Subcutaneous adipose tissue (tissue), 4 donors: ENCODE results near the gene SLC35C1. TPM values are rescaled to one million over a fixed set of nuclear protein-coding genes. Genes with fewer than 3 reads are reported as not detected.

ENCODE experiments used
- total RNA-seq, 4 donors: library from RNA; depleted of rRNA; stranded (reverse); fragments of >200 nt; gene quantifications; one replicate each; pipeline ENCODE4 v1.1.0, GENCODE V29; 2016
- TF ChIP-seq, protein P1 (sequence below): fragments of 450-650 bp; IDR thresholded peaks from one replicate; pipeline ENCODE4 v1.5.1; 2016; ENCODE audit warnings: low read depth, mild to moderate bottlenecking, control low read depth, antibody characterized with exemption, moderate library complexity

SLC35C1 gene
- total RNA-seq, 4 donors from 2014 or later = 49.5 to 96.7 (median 66.2) TPM

DNA sequence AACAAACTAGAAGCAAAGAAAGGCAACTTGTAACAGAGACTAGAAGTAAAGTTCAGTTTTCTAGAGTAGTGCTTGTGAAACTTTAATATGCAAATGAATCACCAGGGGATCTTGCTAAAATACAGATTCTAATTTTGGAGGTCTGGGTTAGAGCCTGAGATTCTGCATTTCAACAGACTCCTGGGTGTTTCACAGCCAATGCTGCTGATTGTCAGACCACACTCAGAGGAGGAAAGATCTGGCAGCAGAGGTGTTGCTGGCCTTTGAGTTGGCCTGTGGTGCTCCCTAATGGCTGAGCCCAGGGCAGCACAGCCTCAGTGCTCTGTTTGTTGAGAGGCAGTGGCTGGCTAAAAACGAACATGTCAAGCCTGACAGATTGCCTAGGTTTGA, 47.8 kb downstream of the SLC35C1 start:
- TF ChIP-seq, protein P1, sequence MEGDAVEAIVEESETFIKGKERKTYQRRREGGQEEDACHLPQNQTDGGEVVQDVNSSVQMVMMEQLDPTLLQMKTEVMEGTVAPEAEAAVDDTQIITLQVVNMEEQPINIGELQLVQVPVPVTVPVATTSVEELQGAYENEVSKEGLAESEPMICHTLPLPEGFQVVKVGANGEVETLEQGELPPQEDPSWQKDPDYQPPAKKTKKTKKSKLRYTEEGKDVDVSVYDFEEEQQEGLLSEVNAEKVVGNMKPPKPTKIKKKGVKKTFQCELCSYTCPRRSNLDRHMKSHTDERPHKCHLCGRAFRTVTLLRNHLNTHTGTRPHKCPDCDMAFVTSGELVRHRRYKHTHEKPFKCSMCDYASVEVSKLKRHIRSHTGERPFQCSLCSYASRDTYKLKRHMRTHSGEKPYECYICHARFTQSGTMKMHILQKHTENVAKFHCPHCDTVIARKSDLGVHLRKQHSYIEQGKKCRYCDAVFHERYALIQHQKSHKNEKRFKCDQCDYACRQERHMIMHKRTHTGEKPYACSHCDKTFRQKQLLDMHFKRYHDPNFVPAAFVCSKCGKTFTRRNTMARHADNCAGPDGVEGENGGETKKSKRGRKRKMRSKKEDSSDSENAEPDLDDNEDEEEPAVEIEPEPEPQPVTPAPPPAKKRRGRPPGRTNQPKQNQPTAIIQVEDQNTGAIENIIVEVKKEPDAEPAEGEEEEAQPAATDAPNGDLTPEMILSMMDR = no peak

DNA sequence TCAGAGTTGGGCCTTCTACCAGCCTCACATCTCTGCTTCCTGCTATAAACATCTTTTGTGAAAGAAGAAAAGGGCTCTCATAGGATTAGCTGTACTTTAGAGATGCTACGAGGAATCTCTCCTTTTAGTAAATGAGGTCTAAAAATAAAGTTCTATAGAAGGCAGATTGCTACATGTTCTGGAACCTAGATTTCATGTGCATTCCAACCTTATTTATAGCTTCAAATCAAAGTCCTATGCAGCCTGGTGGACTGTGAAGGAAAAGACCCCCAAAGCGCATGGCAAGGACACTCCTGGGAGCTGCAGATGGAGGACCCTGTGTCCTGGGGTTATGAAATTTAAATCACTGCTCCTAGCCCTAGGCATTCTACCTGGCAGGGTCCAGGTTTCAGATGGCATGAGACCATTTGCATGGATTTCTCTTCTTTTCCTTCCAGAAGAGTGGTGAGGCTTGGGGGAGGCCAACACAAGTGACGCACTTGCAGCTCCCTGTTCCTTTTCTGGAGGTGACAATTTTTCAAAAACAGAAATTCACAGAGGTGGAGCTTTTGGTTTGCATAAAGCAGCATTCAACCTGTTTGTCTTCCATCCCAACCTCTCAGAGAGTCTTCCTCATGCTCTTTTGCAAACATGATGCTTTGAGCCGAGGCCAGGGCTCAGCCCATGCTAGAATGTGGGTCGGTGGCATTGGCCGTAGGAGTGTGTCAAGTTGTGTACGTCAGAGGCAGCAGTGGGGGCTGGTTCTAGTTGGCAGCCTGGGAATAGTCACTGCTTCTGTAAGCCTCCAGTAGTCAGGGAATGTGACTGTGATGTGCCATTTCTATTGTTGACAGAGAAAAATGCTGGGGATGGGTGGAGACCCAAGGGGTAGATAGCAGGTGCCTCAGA, 48.6 kb downstream of the SLC35C1 start:
- TF ChIP-seq, protein P1 = no peak

DNA sequence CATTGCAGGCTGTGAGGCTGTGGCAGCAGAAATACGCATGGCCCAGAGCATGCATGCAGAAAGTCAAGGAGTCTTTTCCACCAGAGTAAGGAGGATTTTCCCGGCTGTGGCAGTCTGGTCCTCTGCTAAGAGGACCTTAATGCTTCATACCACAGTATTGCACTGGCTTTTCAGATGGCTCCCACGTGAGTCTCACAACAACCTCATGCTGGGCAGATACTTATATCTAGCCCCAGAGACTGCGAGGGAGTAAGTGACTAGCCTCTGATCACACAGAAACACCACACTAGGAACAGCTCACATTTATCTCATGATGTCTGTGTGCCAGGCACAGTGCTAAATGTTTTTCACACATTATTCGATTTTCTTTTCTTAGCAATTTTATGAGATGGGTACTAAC, 50.4 kb downstream of the SLC35C1 start:
- TF ChIP-seq, protein P1 = no peak

DNA sequence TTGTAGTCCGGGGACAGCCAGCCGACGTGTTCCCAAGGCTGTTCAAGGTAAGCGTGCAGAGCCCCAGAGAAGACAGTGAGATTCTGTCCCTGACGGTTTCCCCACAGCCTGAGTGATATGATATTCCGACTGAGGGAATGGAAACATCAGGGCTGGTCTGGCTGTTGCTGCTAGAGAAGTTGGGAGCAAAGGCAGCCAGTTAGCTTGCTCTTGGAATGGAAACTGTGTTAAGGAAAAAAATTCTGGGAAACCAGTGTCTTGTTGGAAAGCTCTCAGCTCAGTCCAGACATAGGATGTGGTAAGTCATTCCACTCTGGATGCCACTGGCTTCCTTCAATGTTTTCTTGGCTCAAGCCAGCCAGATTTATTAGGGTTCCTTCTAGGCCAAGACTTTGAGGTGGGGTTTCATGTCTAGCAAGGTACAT, 51.1 kb downstream of the SLC35C1 start:
- TF ChIP-seq, protein P1 = no peak

DNA sequence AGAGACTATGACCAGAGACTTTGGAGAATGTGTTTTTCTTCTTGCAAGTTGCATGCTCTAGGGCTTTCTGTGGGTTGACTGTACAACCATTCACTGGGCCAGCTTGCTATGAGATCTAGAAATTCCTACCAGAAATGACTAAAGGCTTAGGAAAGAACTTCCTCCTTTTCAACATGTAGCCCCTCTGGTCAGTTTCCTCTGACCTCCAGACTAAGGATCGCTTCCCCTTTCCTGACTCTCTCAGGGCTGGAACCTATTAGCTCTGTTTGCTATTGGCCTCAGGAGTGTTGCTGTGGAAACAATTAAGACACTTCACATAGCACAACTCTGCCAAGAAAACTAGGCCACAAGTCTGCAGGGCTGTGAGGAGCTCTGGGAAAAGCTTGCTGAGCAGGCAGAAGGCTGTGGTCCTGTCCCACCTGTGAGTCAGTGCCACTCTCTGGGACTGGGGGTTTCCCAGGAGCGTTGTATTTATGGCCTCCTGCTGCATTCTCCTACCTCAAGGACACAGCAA, 53.1 kb downstream of the SLC35C1 start:
- TF ChIP-seq, protein P1 = no peak

DNA sequence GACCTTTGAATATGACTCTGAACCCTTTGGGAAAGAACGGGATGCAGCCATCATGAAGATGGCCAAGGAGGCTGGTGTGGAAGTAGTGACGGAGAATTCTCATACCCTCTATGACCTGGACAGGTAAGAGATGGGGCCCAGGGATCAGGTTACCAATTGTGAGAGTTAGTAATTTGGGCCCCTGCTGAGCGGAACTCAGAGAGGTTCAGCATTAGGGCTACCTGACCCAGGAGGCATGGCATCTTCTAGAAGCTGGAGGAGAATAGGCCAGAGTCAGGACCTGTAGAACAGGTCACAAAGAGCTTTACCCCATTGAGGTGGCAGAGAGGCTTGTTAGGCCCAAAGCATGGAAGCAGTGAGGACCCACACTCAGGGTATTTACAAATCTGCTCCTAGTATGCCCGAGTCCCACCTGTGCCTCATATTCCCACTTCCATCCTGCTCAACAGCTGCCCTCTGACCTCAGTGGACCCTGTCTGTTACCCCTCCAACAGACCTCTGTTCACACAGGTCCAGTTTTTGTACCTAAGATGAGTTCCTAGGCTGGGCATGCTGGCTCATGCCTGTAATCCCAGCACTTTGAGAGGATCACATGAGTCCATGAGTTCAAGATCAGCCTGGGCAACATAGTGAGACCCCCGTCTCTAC, 53.9 kb downstream of the SLC35C1 start:
- TF ChIP-seq, protein P1 = no peak

DNA sequence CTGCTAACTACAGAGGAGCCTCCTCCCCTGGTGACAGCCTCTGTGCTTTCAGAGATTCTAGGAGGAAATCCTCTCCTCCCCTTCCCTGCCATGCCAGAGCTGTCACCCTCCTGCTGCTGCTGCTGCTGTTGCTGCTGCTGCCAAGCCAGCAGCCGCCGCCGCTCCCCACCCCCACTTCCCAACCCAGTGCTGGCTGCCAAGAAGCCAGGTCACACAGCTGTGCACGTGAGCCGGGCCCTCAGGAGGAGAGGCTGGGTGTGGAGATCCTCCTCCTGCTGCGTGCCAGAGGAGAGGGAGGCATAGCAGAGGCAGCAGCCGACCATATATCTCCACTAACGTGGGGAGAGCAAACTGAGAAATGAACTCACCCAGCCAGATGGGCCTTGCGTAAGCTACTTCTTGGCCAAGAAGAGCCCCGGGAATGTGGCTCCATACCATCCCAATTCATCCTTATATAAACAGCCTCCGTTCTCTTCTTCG, 54.8 kb downstream of the SLC35C1 start:
- TF ChIP-seq, protein P1 = no peak
